ENCODE data around the gene LRRC47.

Gene LRRC47

GRCh38 chr1:3787745-3788605 is 8.3 kb downstream of the LRRC47 start:
- Histone ChIP-seq H2AFZ (ENCODE audit: low read length) (no peak overlapping the region), H2BK120ac (ENCODE audit: low read depth, low read length) (no peak overlapping the region), H3K4me3 (ENCODE audit: low read length in 2 of 2) (no peak overlapping the region), H3K27me3 (ENCODE audit: control insufficient read depth in 3 of 3, insufficient read depth in 3 of 3, low read depth in 1 of 3, low read length in 3 of 3) (no peaks in the 10 kb centered on the region), H4K91ac (ENCODE audit: low read depth, low read length, poor library complexity) (no peak overlapping the region), H3K14ac (ENCODE audit: low read length) (peak overlapping the region; percentile 12), H3K36me3 (replicated peaks in 1 of 2; ENCODE audit: control insufficient read depth in 2 of 2, insufficient read depth in 2 of 2, low read length in 2 of 2) (peaks cover 27 to 76% of the 10 kb centered on the region in 2 donors), H2BK12ac (ENCODE audit: low read length) (no peak overlapping the region), H3K4ac (ENCODE audit: low read length) (no peak overlapping the region), H3K9ac (ENCODE audit: low read depth, low read length, poor library complexity) (peak overlapping the region; percentile 24), H3K18ac (ENCODE audit: low read length) (no peak overlapping the region), H4K8ac (ENCODE audit: low read depth, low read length) (no peak overlapping the region), H2AK5ac (ENCODE audit: low read depth, low read length) (no peak overlapping the region), H3K4me2 (ENCODE audit: insufficient read depth, low read length, poor library complexity, severe bottlenecking) (no peak overlapping the region), H3K9me3 (replicated peaks in 1 of 2; ENCODE audit: control insufficient read depth in 2 of 2, insufficient read depth in 1 of 2, low read depth in 1 of 2, low read length in 2 of 2) (no peaks in the 10 kb centered on the region), H3K27ac (replicated peaks; ENCODE audit: low read length) (no peak overlapping the region), H3K23ac (ENCODE audit: low read depth, low read length, poor library complexity) (no peak overlapping the region), H3K79me1 (ENCODE audit: low read depth, low read length) (peaks cover 19% of the 10 kb centered on the region), H2BK5ac (ENCODE audit: low read length) (no peak overlapping the region), H3K4me1 (ENCODE audit: control insufficient read depth in 2 of 2, insufficient read depth in 1 of 2, low read depth in 1 of 2, low read length in 2 of 2) (no peaks in the 10 kb centered on the region), H2BK15ac (ENCODE audit: low read length) (no peak overlapping the region)
- DNase-seq (ENCODE audit: low spot score) = no peak
- no CpG with 5 or more reads among the region's 26 CpGs for WGBS, 2 donors (ENCODE audit: extremely low coverage in 2 of 2, insufficient read length in 2 of 2, insufficient replicate concordance in 1 of 2)

DNA sequence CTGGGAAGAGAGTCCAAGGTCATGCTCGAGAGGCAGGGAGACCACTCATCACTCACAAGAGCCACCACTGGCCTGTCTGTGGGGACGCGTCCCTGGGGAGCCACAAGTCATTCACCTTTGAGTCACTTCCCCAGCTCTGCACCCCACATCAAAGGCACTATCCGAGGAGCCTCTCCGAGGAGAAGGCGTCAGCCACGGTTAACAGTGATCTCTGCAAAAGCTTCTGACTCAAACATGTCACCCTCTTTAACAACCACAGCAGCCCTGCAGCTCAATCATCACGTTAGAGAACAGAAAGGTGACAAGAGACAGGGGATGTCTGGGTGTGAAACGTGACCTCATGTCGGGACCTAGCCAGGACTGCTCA is 9.0 kb downstream of the LRRC47 start:
- H3K9me3 ChIP-seq (replicated peaks in 1 of 2; ENCODE audit: control insufficient read depth in 2 of 2, insufficient read depth in 1 of 2, low read depth in 1 of 2, low read length in 2 of 2) = no peaks in the 10 kb centered on the region
- no peak overlapping the region for H2BK120ac ChIP-seq (ENCODE audit: low read depth, low read length)
- H3K27me3 ChIP-seq (ENCODE audit: control insufficient read depth in 3 of 3, insufficient read depth in 3 of 3, low read depth in 1 of 3, low read length in 3 of 3) = no peaks in the 10 kb centered on the region
- H2AK5ac ChIP-seq (ENCODE audit: low read depth, low read length) = no peak overlapping the region
- no peak overlapping the region for H4K91ac ChIP-seq (ENCODE audit: low read depth, low read length, poor library complexity)
- no peak overlapping the region for H3K4ac ChIP-seq (ENCODE audit: low read length)
- no peak overlapping the region for H3K4me3 ChIP-seq (ENCODE audit: low read length in 2 of 2)
- no peak overlapping the region for H4K8ac ChIP-seq (ENCODE audit: low read depth, low read length)
- H2BK15ac ChIP-seq (ENCODE audit: low read length) = no peak overlapping the region
- peaks cover 33 to 79% of the 10 kb centered on the region in 2 donors for H3K36me3 ChIP-seq (replicated peaks in 1 of 2; ENCODE audit: control insufficient read depth in 2 of 2, insufficient read depth in 2 of 2, low read length in 2 of 2)
- H3K18ac ChIP-seq (ENCODE audit: low read length) = no peak overlapping the region
- peaks cover 19% of the 10 kb centered on the region for H3K79me1 ChIP-seq (ENCODE audit: low read depth, low read length)
- H3K27ac ChIP-seq (replicated peaks; ENCODE audit: low read length) = no peak overlapping the region
- no peak overlapping the region for H2BK12ac ChIP-seq (ENCODE audit: low read length)
- WGBS, 2 donors (ENCODE audit: extremely low coverage in 2 of 2, insufficient read length in 2 of 2, insufficient replicate concordance in 1 of 2) = no CpG with 5 or more reads among the region's 10 CpGs
- H3K9ac ChIP-seq (ENCODE audit: low read depth, low read length, poor library complexity) = no peak overlapping the region
- H3K4me2 ChIP-seq (ENCODE audit: insufficient read depth, low read length, poor library complexity, severe bottlenecking) = no peak overlapping the region
- peak overlapping the region; percentile 21 for H3K14ac ChIP-seq (ENCODE audit: low read length)
- no peaks in the 10 kb centered on the region for H3K4me1 ChIP-seq (ENCODE audit: control insufficient read depth in 2 of 2, insufficient read depth in 1 of 2, low read depth in 1 of 2, low read length in 2 of 2)
- no peak overlapping the region for H2AFZ ChIP-seq (ENCODE audit: low read length)
- no peak overlapping the region for H3K23ac ChIP-seq (ENCODE audit: low read depth, low read length, poor library complexity)
- no peak overlapping the region for H2BK5ac ChIP-seq (ENCODE audit: low read length)
- DNase-seq (ENCODE audit: low spot score) = no peak

DNA sequence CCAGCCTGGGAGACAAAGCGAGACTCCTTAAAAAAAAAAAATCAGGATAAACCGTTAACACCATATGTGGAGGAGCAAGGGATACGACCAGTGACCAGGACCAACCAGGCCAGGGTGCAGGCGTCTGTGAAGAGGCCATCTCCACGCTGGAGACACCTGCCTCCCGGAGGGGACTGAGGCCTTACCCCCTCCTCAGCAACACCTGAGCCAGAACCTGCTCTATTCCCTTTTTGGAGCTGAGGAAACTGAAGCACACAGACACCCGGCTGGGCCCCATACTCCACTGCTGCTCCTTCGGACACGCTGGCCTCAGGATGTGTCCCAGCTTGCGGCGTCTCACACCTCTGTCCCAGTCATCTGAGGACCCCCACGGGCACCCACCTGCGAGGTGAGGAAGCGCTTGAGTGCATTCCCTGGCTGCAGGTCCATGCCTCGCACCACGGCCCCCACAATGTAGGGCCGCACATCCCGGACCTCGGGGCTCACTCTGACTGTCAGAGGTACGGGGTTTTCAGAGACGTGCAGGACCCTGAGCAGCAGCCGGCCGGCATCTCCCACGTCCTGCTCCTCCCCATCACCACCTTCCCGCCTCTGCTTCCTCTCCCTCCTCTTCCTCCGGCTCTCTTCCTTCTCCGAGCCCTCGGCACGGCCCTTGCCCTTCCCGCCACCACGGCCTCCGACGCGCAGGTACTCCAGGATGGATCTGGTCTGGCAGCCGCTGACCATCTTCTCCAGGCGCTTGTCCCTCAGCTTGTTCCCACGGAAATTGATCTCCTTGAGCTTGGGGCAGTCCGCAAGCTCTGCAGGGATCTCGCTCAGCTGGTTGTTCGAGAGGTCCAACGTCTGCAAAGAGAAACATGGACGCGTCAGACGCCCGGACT is 9.6 kb downstream of the LRRC47 start:
- Histone ChIP-seq H3K4me3 (ENCODE audit: low read length in 2 of 2) (no peak overlapping the region), H3K4me1 (ENCODE audit: control insufficient read depth in 2 of 2, insufficient read depth in 1 of 2, low read depth in 1 of 2, low read length in 2 of 2) (no peaks in the 10 kb centered on the region), H4K8ac (ENCODE audit: low read depth, low read length) (no peak overlapping the region), H3K9ac (ENCODE audit: low read depth, low read length, poor library complexity) (no peak overlapping the region), H2BK12ac (ENCODE audit: low read length) (peak overlapping the region; percentile 58), H3K23ac (ENCODE audit: low read depth, low read length, poor library complexity) (no peak overlapping the region), H3K36me3 (replicated peaks in 1 of 2; ENCODE audit: control insufficient read depth in 2 of 2, insufficient read depth in 2 of 2, low read length in 2 of 2) (peaks cover 35 to 80% of the 10 kb centered on the region in 2 donors), H3K4ac (ENCODE audit: low read length) (no peak overlapping the region), H4K91ac (ENCODE audit: low read depth, low read length, poor library complexity) (no peak overlapping the region), H3K27me3 (ENCODE audit: control insufficient read depth in 3 of 3, insufficient read depth in 3 of 3, low read depth in 1 of 3, low read length in 3 of 3) (no peaks in the 10 kb centered on the region), H2BK5ac (ENCODE audit: low read length) (peak overlapping the region; percentile 39), H3K27ac (replicated peaks; ENCODE audit: low read length) (no peak overlapping the region), H2BK15ac (ENCODE audit: low read length) (no peak overlapping the region), H3K18ac (ENCODE audit: low read length) (no peak overlapping the region), H3K79me1 (ENCODE audit: low read depth, low read length) (peaks cover 19% of the 10 kb centered on the region), H2AFZ (ENCODE audit: low read length) (no peak overlapping the region), H2BK120ac (ENCODE audit: low read depth, low read length) (no peak overlapping the region), H3K14ac (ENCODE audit: low read length) (peak overlapping the region; percentile 21), H3K4me2 (ENCODE audit: insufficient read depth, low read length, poor library complexity, severe bottlenecking) (no peak overlapping the region), H2AK5ac (ENCODE audit: low read depth, low read length) (no peak overlapping the region), H3K9me3 (replicated peaks in 1 of 2; ENCODE audit: control insufficient read depth in 2 of 2, insufficient read depth in 1 of 2, low read depth in 1 of 2, low read length in 2 of 2) (peaks cover 0 to 2% of the 10 kb centered on the region in 2 donors)
- WGBS, 2 donors (ENCODE audit: extremely low coverage in 2 of 2, insufficient read length in 2 of 2, insufficient replicate concordance in 1 of 2) = no CpG with 5 or more reads among the region's 45 CpGs
- no peak for DNase-seq (ENCODE audit: low spot score)

Measured in neuronal stem cell (in vitro differentiated cells).